ENCODE data around the gene TMC3.
A peak's percentile ranks its signal among the peaks of the same experiment; 100 is the strongest.
"Not testable (repeated sequence)": the region's sequence is repeated elsewhere in the genome, so short reads cannot be mapped to it uniquely, and the experiment has no call there.

The TMC3 gene

GRCh38 chr15:81373775-81374395, at the start of gene TMC3:
TMC3 (minus strand) TSS chr15:81374213; CDS start chr15:81374077, 136 bp downstream.
- peak; percentile 36 for DNase-seq

GRCh38 chr15:81421461-81421860, 47.4 kb upstream of the TMC3 start:
- no peak for DNase-seq

- no peak for DNase-seq
Measured at GRCh38 chr15:81419332-81419943, 45.4 kb upstream of the TMC3 start.

GRCh38 chr15:81418891-81419290, 44.9 kb upstream of the TMC3 start:
- no peak for DNase-seq

DNA sequence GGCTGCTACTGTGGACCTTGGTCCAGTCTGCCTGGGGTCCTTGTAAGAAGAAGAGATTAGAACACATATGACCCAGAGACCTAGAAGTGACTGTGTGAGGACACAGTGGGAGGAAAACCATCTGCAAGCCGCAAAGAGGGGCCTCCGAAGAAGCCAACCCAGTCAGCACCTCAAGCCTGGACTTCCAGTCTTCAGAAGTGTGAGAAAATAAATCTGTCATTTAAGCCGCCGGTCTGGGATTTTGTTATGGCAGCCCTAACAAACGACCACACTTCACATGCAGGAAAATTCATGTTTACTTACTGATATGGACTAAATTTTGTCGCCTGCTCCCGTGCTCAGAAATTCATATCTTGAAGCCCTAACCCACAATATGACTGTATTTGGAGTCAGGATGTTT, 44.4 kb upstream of the TMC3 start:
- no peak for DNase-seq

DNA sequence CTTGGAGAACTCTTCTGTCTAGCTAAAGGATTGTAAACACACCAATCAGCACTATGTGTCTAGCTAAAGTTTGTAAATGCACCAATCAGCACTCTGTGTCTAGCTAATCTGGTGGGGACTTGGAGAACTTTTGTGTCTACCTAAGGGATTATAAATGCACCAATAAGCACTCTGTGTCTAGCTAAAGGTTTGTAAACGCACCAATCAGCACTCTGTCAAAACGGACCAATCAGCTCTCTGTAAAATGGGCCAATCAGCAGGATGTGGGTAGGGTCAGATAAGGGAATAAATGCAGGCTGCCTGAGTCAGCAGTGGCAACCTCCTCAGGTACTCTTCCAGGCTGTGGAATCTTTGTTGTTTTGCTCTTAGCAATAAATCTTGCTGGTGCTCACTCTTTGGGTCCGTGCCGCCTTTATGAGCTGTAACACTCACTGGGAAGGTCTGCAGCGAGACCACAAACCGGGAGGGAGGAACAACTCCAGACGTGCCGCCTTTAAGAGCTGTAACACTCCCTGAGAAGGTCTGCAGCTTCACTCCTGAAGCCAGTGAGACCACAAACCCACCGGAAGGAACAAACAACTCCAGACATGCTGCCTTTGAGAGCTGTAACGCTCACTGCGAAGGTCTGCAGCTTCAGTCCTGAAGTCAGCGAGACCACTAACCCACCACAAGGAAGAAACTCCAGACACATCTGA, 40.4 kb upstream of the TMC3 start:
- not testable (repeated sequence) for DNase-seq

DNA sequence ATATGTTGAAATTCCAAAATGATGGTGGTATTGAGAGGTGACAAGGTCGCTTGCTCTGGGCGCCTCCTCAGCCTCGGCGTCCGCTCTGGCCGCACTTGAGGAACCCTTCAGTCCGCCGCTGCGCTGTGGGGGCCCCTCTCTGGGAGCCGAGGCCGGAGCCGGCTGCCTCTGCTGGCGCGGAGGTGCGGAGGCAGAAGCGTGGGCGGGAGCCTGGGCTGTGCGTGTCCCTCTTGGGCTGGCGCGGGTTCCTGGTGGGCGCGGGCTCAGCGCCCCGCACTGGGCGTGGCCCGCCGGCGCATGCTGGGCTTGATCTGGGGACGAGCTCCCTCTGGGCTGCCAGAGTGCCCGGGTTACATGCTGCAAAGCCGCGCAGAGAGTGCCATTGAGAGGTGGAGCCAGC, 39.8 kb upstream of the TMC3 start:
- no peak for DNase-seq

GRCh38 chr15:81411969-81412633, 38.1 kb upstream of the TMC3 start:
- no peak for DNase-seq

- DNase-seq: no peak
Measured at GRCh38 chr15:81411051-81411450, 37.0 kb upstream of the TMC3 start.

DNA sequence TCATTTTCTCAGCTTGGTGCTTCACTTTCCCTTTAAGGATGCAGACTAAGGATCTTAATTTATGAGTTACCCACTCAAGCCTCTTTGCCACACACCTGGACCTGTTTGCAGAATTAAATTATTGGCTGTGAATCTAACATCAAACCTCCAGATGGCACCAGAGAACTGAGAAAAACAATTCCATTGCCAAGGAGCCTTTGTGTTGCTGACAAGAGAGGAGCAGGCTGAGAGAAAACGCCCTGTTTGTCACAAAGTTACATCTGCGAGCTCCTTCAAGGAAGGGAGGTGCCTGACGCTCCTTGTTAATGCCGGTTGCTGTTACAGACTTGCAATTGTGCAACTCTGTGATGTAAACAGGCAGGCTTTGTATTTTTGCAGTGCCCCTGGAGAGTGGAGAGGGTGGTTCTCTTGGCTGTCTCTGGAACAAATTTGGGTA, 36.3 kb upstream of the TMC3 start:
- peak; percentile 65 for DNase-seq

DNA sequence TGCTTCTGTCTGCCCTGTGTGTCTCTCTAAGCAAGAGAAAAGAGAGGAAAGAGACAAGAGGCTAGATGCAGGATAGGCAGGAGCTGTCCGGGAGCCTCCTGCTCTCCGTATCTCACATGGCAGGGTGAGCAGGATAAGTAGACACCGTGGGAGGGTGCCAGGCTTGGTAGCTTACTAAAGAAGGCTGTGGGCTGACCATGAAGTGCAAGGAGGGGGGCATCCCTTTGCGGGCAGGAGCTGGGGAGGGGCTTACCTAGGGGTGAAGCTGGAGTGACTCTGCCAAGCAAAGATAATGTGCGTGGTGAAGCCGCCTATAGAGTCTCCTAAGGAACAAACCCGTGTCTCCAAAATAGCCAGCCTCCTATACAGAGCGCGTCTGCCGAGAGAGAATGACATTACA, 33.7 kb upstream of the TMC3 start:
- DNase-seq: no peak

DNA sequence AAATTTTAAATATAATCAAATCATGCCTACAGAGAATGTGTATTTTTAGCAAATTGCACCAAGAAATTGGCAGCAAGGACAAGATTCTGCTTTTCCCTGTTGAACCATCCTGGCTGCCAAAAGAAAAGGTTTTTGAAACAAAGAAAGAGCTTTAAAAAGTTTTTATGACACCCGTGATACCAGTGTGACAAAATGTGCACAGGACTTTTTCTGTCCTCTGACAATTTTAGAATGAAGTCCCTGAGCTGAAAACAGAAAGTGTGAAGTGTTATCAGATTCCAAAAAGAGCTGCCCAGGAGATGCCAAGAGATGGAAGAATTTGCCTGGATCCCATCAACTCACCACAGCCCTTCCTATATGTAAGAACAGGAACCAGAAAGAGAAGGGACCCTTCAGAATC, 33.2 kb upstream of the TMC3 start:
- DNase-seq: no peak

- DNase-seq: peak; percentile 20
Measured at GRCh38 chr15:81400640-81401236, 26.7 kb upstream of the TMC3 start.

GRCh38 chr15:81398910-81399551, 25.0 kb upstream of the TMC3 start:
- no peak for DNase-seq

GRCh38 chr15:81398456-81398855, 24.4 kb upstream of the TMC3 start:
- no peak for DNase-seq

GRCh38 chr15:81394603-81395002, 20.6 kb upstream of the TMC3 start:
- DNase-seq: no peak

DNA sequence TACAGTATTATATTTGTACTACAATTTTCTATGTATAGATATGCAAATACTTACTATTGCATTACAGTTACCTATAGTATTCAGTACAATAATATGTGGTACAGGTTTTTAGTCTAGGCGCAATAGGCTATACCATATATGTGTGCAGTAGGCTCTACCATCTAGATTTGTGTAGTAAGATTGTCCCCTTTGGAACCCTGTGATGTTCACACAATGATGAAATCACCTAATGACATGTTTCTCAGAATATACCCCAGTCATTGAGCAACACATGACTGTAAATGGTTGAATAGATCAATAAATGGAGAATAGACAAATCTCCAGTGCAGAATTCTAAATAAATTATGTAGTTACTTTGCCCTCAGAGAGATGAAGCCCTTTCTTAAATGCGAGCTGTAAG, 17.6 kb upstream of the TMC3 start:
- DNase-seq: no peak

DNA sequence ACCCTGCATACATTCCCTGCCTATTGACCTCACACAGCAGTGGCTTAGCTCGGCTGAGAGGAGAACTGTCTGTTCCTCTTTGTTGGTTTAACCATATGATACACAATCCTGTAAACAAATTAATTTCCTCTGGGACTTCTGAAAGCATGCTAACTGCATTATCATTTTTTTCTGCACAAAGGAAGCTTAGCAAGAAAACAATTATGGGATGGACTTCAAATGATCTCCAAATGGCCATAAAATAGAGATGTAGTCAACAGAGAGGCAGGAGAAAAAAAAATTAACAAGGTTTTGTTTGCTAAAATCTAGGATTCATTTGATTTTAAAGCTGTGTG, 14.4 kb upstream of the TMC3 start:
- DNase-seq: no peak

- DNase-seq: no peak
Measured at GRCh38 chr15:81387621-81388435, 13.8 kb upstream of the TMC3 start.

DNA sequence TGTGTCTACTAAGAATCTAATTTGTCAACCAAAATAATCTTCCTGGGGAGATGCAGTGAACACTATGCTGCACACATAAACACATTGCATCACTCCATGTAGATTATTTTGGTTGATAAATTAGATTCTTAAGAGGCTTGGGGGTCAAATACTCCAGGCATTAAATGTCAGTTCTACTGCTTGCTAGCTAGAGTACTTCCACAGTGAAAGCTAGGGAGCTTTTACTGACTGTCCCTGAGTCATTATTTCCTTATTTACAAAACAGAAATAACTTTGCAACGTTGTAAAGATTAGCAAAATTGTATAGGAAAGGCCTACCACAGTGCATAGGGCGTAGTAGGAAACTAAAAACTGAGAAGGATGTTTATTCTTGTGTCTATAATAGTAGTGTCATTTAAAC, 12.9 kb upstream of the TMC3 start:
- DNase-seq: no peak

GRCh38 chr15:81385721-81386076, 11.7 kb upstream of the TMC3 start:
- DNase-seq: no peak
